ENCODE measurements around the gene NCAM1.
"Not testable (repeated sequence)": the region's sequence is repeated elsewhere in the genome, so short reads cannot be mapped to it uniquely, and the experiment has no call there.

GRCh38 chr11:113053042-113053441 lies 91.8 kb downstream of the NCAM1 start:
- not testable (repeated sequence) for TF ChIP-seq CTCF, POLR2A (IDR thresholded peaks at IDR 0.05)

All from Peyer's patch (tissue), 4 donors.